K562 (cell line): ENCODE measurements around the gene CGREF1. TPM values are rescaled to one million over a fixed set of nuclear protein-coding genes. Genes with fewer than 3 reads are reported as not detected.
A peak's percentile ranks its signal among the peaks of the same experiment; 100 is the strongest.

Experiments
- ATAC-seq: fragments of 200-7000 bp; cut with Tn5 transposase; 3 replicates; pipeline ENCODE4 v1.9.1; 2020; ENCODE audit warnings: moderate library complexity
- BruUV-seq: library from RNA; stranded (reverse); fragments of 400-500 nt; replicated peaks from 2 replicates; lab custom pipeline; 2021; lab: Mats Ljungman, UMichigan
- CTCF ChIA-PET: fragments of 300-600 bp; formaldehyde crosslinking; extraction: SDS; loops from one replicate; lab custom pipeline; 2021; ENCODE audit warnings: low intra/inter-chr PET ratio; lab: Yijun Ruan, JAX
- POLR2A ChIA-PET: fragments of 300-600, 350-650 bp; sonication (Branson Sonifier 250); formaldehyde crosslinking; extraction: SDS; loops from one replicate; lab custom pipeline; 2021; ENCODE audit warnings: antibody characterized with exemption, inconsistent platforms; lab: Yijun Ruan, JAX
- DNase-seq, 4 experiments: peaks; one replicate each; pipeline versions ENCODE4 v3.0.0 to v3.0.0-alpha.2; 2011 to 2018; ENCODE audit warnings: low spot score in 3 of 4, mixed read lengths in 3 of 4; ENCODE audit errors: extremely low read depth in 1 of 4
- FAIRE-seq: peaks from 2 replicates; lab custom pipeline; 2011; peaks lifted over from hg19 to GRCh38; lab: Jason Lieb, UNC
- H2AFZ ChIP-seq: 2 replicates; pipeline ENCODE4 v1.6.0; 2011; ENCODE audit warnings: low read depth, low read length, control low read depth, inconsistent platforms
- H3K27ac ChIP-seq: fragments of 200-600 bp; 3 replicates; pipeline ENCODE4 v1.8.0; 2011; ENCODE audit warnings: low read depth, mild to moderate bottlenecking, control low read depth, inconsistent platforms, low read length, moderate library complexity, mixed read lengths; ENCODE audit errors: extremely low read depth
- H3K27me3 ChIP-seq, 2 experiments: fragments of 300-600 bp in 1 of 2; 2 replicates in 1 of 2; 3 replicates in 1 of 2; pipeline versions ENCODE4 v1.6.0 to v1.8.0; 2011; ENCODE audit warnings: inconsistent platforms in 2 of 2, low read length in 2 of 2, mild to moderate bottlenecking in 1 of 2, mixed read lengths in 1 of 2, moderate library complexity in 1 of 2; ENCODE audit not compliant: control insufficient read depth in 2 of 2, insufficient read depth in 2 of 2
- H3K36me3 ChIP-seq: fragments of 300-600 bp; 3 replicates; pipeline ENCODE4 v1.8.0; 2011; ENCODE audit warnings: mild to moderate bottlenecking, low read length, inconsistent platforms; ENCODE audit not compliant: control insufficient read depth, insufficient read depth
- H3K4me1 ChIP-seq, 2 experiments: fragments of 200-600 bp in 1 of 2; replicated peaks in 1 of 2; 2 replicates in 1 of 2; 3 replicates in 1 of 2; pipeline versions ENCODE4 v1.5.1 to v1.8.0; 2011; ENCODE audit warnings: inconsistent platforms in 2 of 2, low read length in 2 of 2, mild to moderate bottlenecking in 1 of 2, mixed read lengths in 1 of 2, moderate library complexity in 1 of 2; ENCODE audit not compliant: control insufficient read depth in 2 of 2, insufficient read depth in 2 of 2
- H3K4me2 ChIP-seq: 2 replicates; pipeline ENCODE4 v1.6.1; 2011; ENCODE audit warnings: low read length, control low read depth, inconsistent platforms, mixed read lengths; ENCODE audit not compliant: insufficient read depth
- H3K4me3 ChIP-seq: fragments of 200-600 bp; sonication (generic), shearing (Covaris generic); 2 replicates; pipeline ENCODE4 v1.5.1; 2016; ENCODE audit warnings: control low read depth, inconsistent platforms
- H3K79me2 ChIP-seq: fragments of 200-600 bp; 3 replicates; pipeline ENCODE4 v1.8.0; 2011; ENCODE audit warnings: low read length, inconsistent platforms; ENCODE audit not compliant: control insufficient read depth, insufficient read depth
- H3K9ac ChIP-seq, 2 experiments: 2 replicates each; pipeline versions ENCODE4 v1.6.0 to v1.6.1; 2011; ENCODE audit warnings: low read depth in 2 of 2, low read length in 2 of 2, control low read depth in 1 of 2, inconsistent platforms in 1 of 2, mild to moderate bottlenecking in 1 of 2, mixed read lengths in 1 of 2; ENCODE audit not compliant: insufficient read depth in 1 of 2
- H3K9me1 ChIP-seq: one replicate; pipeline ENCODE4 v1.6.0; 2011; ENCODE audit warnings: inconsistent platforms, mild to moderate bottlenecking, low read length, moderate library complexity; ENCODE audit not compliant: control insufficient read depth, insufficient read depth
- H3K9me3 ChIP-seq: replicated peaks from 2 replicates; pipeline ENCODE4 v1.5.1; 2011; ENCODE audit warnings: low read depth, low read length, inconsistent platforms; ENCODE audit not compliant: control insufficient read depth, insufficient read depth
- H4K20me1 ChIP-seq: replicated peaks from 2 replicates; pipeline ENCODE4 v1.6.1; 2011; ENCODE audit warnings: low read length, inconsistent platforms, mixed read lengths; ENCODE audit not compliant: control insufficient read depth, insufficient read depth
- ASH1L ChIP-seq: fragments of 450-650 bp; IDR thresholded peaks from 2 replicates; pipeline ENCODE4 v1.6.1; 2018; ENCODE audit warnings: borderline replicate concordance, mild to moderate bottlenecking, low read depth; ENCODE audit not compliant: partially characterized antibody
- BRD9 ChIP-seq: fragments of 450-650 bp; IDR thresholded peaks from 2 replicates; pipeline ENCODE4 v1.6.1; 2018; ENCODE audit warnings: low read depth; ENCODE audit not compliant: partially characterized antibody
- C11orf30 ChIP-seq: fragments of 450-650 bp; IDR thresholded peaks from 2 replicates; pipeline ENCODE4 v1.6.1; 2016; ENCODE audit warnings: low read depth, mild to moderate bottlenecking
- ESRRA ChIP-seq: fragments of 450-650 bp; IDR thresholded peaks from 2 replicates; pipeline ENCODE4 v1.6.1; 2014; ENCODE audit warnings: low read depth, mild to moderate bottlenecking, moderate library complexity, borderline replicate concordance
- HNRNPL ChIP-seq: fragments of 200-400 bp; formaldehyde crosslinking; IDR thresholded peaks from 2 replicates; pipeline ENCODE4 v1.6.1; 2017; ENCODE audit warnings: low read depth, mild to moderate bottlenecking, low read length
- JUNB ChIP-seq: fragments of 450-650 bp; formaldehyde crosslinking; conservative IDR thresholded peaks from 2 replicates; pipeline ENCODE4 v1.4.0; 2020; ENCODE audit warnings: mild to moderate bottlenecking
- MBD2 ChIP-seq: sonication (generic); IDR thresholded peaks from 2 replicates; pipeline ENCODE4 v1.6.1; 2016; ENCODE audit warnings: low read depth, borderline replicate concordance
- MYC ChIP-seq, 2 experiments: fragments of 250-450 bp in 1 of 2; sonication (Bioruptor Pico) in 1 of 2; IDR thresholded peaks; 2 replicates each; pipeline versions ENCODE4 v1.5.1 to v1.6.1; 2012 to 2021; ENCODE audit warnings: low read depth in 2 of 2, borderline replicate concordance in 1 of 2, improper control_type of control experiment in 1 of 2, low read length in 1 of 2, mild to moderate bottlenecking in 1 of 2, moderate library complexity in 1 of 2
- POLR2G ChIP-seq: fragments of 200-400 bp; formaldehyde crosslinking; IDR thresholded peaks from 2 replicates; pipeline ENCODE4 v1.6.1; 2017; ENCODE audit warnings: low read depth, mild to moderate bottlenecking, antibody characterized with exemption, low read length, moderate library complexity
- PURB ChIP-seq: sonication (generic); formaldehyde crosslinking; IDR thresholded peaks from 2 replicates; pipeline ENCODE4 v1.9.0; 2021; ENCODE audit warnings: low read depth, mild to moderate bottlenecking, missing genetic modification reagents
- SMAD4 ChIP-seq: fragments of 250-450 bp; sonication (Bioruptor Pico); conservative IDR thresholded peaks from 2 replicates; pipeline ENCODE4 v1.8.0; 2021; ENCODE audit warnings: inconsistent platforms, mild to moderate bottlenecking, moderate library complexity
- TBL1XR1 ChIP-seq, 2 experiments: IDR thresholded peaks; 2 replicates each; pipeline ENCODE4 v1.6.1; 2012; ENCODE audit warnings: improper control_type of control experiment in 2 of 2, low read length in 2 of 2, mild to moderate bottlenecking in 1 of 2
- TRIM25 ChIP-seq: fragments of 450-650 bp; IDR thresholded peaks from 2 replicates; pipeline ENCODE4 v1.7.0; 2016; ENCODE audit warnings: borderline replicate concordance
- XRCC5 ChIP-seq: fragments of 200-400 bp; formaldehyde crosslinking; IDR thresholded peaks from 2 replicates; pipeline ENCODE4 v1.6.1; 2017; ENCODE audit warnings: low read depth, mild to moderate bottlenecking, low read length
- ZNF280A ChIP-seq: fragments of 450-650 bp; IDR thresholded peaks from 2 replicates; pipeline ENCODE4 v1.6.1; 2018; ENCODE audit warnings: mild to moderate bottlenecking, low read depth; ENCODE audit not compliant: partially characterized antibody
- ZNF551 ChIP-seq: fragments of 250-450 bp; sonication (Bioruptor Pico); IDR thresholded peaks from 2 replicates; pipeline ENCODE4 v1.5.0; 2021; ENCODE audit warnings: mild to moderate bottlenecking, moderate library complexity
- WGBS: fragments of 100-300 bp; shearing (Covaris generic); methylation state at CpG from one replicate; pipeline ENCODE4 v1.1.6; 2016; ENCODE audit warnings: low coverage, mixed read lengths; ENCODE audit not compliant: insufficient coverage; ENCODE audit errors: missing lambda C conversion rate; 5-methylcytosine and 5-hydroxymethylcytosine counted together
- in situ Hi-C: fragments of 300-500 bp; cut with MboI; formaldehyde crosslinking; loops from 4 replicates; pipeline ENCODE4 v1.15.0; 2018; ENCODE audit warnings: inconsistent platforms, mixed read lengths
- intact Hi-C: fragments of 100-400 bp; cut with micrococcal nuclease; formaldehyde crosslinking; loops from 2 replicates; pipeline ENCODE4 v1.14.2; 2022
- polyA plus RNA-seq, 8 experiments: library from polyadenylated mRNA; depleted of rRNA in 4 of 8; stranded (reverse) in 5 of 8; unstranded in 3 of 8; fragments of >200 nt; fragmentation: Nextera tagmentation in 2 of 8; fragmentation: Illumina TruSeq in 1 of 8; extraction: Ambion mirVana in 2 of 8; extraction: Trizol in 1 of 8; gene quantifications; 2 replicates each; pipeline versions ENCODE4 v1.2.1 to v1.2.3, GENCODE V29; 2011 to 2014; ENCODE audit warnings: inconsistent platforms in 1 of 8, missing spikeins in 1 of 8
- total RNA-seq, 7 experiments: library from RNA; depleted of rRNA in 6 of 7; stranded (reverse); fragments of >200 nt in 6 of 7; fragmentation: Illumina TruSeq in 2 of 7; extraction: Trizol in 2 of 7; gene quantifications; 2 replicates each; pipeline versions ENCODE4 v1.2.1 to v1.2.3, GENCODE V29; 2011 to 2021; ENCODE audit warnings: low replicate concordance in 1 of 7
- TF ChIP-seq, protein P1 (sequence below): fragments of 250-450 bp; sonication (Bioruptor Pico); IDR thresholded peaks from 2 replicates; pipeline ENCODE4 v1.4.0; 2020; ENCODE audit warnings: mild to moderate bottlenecking, moderate library complexity

Gene CGREF1
- total and polyA plus RNA-seq, 9 of the 15 experiments (the other 6 are each of a cell fraction or from before 2014, with no cell fraction given) = 0.07 to 0.50 (median 0.37) TPM

DNA sequence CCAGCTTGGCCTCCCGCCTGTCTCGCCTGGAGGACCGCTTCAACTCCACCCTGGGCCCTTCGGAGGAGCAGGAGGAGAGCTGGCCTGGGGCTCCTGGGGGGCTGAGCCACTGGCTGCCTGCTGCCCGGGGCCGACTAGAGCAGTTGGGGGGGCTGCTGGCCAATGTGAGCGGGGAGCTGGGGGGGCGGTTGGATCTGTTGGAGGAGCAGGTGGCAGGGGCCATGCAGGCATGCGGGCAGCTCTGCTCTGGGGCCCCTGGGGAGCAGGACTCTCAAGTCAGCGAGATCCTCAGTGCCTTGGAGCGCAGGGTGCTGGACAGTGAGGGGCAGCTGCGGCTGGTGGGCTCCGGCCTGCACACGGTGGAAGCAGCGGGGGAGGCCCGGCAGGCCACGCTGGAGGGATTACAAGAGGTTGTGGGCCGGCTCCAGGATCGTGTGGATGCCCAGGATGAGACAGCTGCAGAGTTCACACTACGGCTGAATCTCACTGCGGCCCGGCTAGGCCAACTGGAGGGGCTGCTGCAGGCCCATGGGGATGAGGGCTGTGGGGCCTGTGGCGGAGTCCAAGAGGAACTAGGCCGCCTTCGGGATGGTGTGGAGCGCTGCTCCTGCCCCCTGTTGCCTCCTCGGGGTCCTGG is 36.0 kb downstream of the CGREF1 start:
- H3K4me3 ChIP-seq = no peak overlapping the region
- FAIRE-seq (no peak), ATAC-seq (no peak), DNase-seq (no peak)
- peaks cover 8% of the 10 kb centered on the region; the same call in 1 of the 3 replicates for H3K79me2 ChIP-seq
- H3K4me1 ChIP-seq = peaks cover 50 to 76% of the 10 kb centered on the region in 2 experiments
- no peaks in the 10 kb centered on the region for H3K36me3 ChIP-seq
- H2AFZ ChIP-seq = 0 out of 2 replicates have a peak overlapping the region, but pooled peaks have one; percentile 19
- no peaks in the 10 kb centered on the region for H3K27me3 ChIP-seq
- no TSS peak for BruUV-seq
- ChIA-PET POLR2A (interaction anchor here (0.6 to 2.3 kb wide), 11 partner anchors 10 to 294 kb away, joined by 3 to 11 read pairs (median 3); partner anchors contain the start of gene OST4), CTCF (no interaction called here)
- in situ Hi-C loops = no loop called here
- peak overlapping the region in 1 of 2 experiments; percentile 84; a peak in 2 of 4 replicates for H3K9ac ChIP-seq
- WGBS = 83% methylated on average over 20 of the region's 27 CpGs
- no peak overlapping the region for H3K4me2 ChIP-seq
- no peaks in the 10 kb centered on the region for H4K20me1 ChIP-seq
- peak overlapping the region; percentile 87; the same call in 2 of the 3 replicates for H3K27ac ChIP-seq
- peaks cover 4% of the 10 kb centered on the region for H3K9me1 ChIP-seq
- H3K9me3 ChIP-seq = no peaks in the 10 kb centered on the region
- intact Hi-C loops = no loop called here
- TF ChIP-seq ESRRA = no peak
- no peak for TF ChIP-seq BRD9
- no peak for TF ChIP-seq SMAD4 (CRISPR knock-in tag)
- no peak for TF ChIP-seq MBD2
- TF ChIP-seq XRCC5 = no peak
- 0 out of 2 replicates have a peak, but pooled peaks have one; percentile 11 for TF ChIP-seq POLR2G
- TF ChIP-seq JUNB = no peak
- TF ChIP-seq, protein P1, sequence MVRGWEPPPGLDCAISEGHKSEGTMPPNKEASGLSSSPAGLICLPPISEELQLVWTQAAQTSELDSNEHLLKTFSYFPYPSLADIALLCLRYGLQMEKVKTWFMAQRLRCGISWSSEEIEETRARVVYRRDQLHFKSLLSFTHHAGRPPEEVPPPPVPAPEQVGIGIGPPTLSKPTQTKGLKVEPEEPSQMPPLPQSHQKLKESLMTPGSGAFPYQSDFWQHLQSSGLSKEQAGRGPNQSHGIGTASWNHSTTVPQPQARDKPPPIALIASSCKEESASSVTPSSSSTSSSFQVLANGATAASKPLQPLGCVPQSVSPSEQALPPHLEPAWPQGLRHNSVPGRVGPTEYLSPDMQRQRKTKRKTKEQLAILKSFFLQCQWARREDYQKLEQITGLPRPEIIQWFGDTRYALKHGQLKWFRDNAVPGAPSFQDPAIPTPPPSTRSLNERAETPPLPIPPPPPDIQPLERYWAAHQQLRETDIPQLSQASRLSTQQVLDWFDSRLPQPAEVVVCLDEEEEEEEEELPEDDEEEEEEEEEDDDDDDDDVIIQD = no peak
- no peak for TF ChIP-seq PURB (CRISPR knock-in tag)
- no peak for TF ChIP-seq TBL1XR1 (IDR thresholded peaks at IDR 0.05; ENCODE audit: low read length in 2 of 2)
- TF ChIP-seq MYC (IDR thresholded peaks at IDR 0.05; ENCODE audit: low read depth, low read length) = no peak
- TF ChIP-seq MYC (CRISPR knock-in tag; IDR thresholded peaks at IDR 0.05; ENCODE audit: borderline replicate concordance, low read depth) = no peak
- TF ChIP-seq ZNF280A = no peak
- no peak for TF ChIP-seq ZNF551 (CRISPR knock-in tag)
- TF ChIP-seq TRIM25 = no peak
- TF ChIP-seq C11orf30 = no peak
- TF ChIP-seq HNRNPL = no peak
- TF ChIP-seq ASH1L = no peak
